Measurements from ENCODE around the gene BPNT1. TPM values are rescaled to one million over a fixed set of nuclear protein-coding genes. Genes with fewer than 3 reads are reported as not detected.
"Not testable (repeated sequence)": the region's sequence is repeated elsewhere in the genome, so short reads cannot be mapped to it uniquely, and the experiment has no call there.

Gene BPNT1
- total RNA-seq, 2 donors from 2014 or later, result 20.0 to 26.1 TPM

GRCh38 chr1:220119043-220119512 lies 29.5 kb upstream of the BPNT1 start:
- H3K27ac ChIP-seq, result no peak overlapping the region
- no peaks in the 10 kb centered on the region for H3K27me3 ChIP-seq (replicated peaks; ENCODE audit: insufficient read depth)
- H3K36me3 ChIP-seq, result no peaks in the 10 kb centered on the region
- DNase-seq (ENCODE audit: low spot score), result no peak
- no peak overlapping the region for H3K4me3 ChIP-seq
- no peaks in the 10 kb centered on the region for H3K9me3 ChIP-seq
- 79% methylated on average over 6 of the region's 6 CpGs for WGBS
- intact Hi-C loops (cut with DNase I), result no loop called here
- H3K4me1 ChIP-seq (replicated peaks), result no peaks in the 10 kb centered on the region
- no peak for TF ChIP-seq POLR2A (IDR thresholded peaks at IDR 0.05)

DNA sequence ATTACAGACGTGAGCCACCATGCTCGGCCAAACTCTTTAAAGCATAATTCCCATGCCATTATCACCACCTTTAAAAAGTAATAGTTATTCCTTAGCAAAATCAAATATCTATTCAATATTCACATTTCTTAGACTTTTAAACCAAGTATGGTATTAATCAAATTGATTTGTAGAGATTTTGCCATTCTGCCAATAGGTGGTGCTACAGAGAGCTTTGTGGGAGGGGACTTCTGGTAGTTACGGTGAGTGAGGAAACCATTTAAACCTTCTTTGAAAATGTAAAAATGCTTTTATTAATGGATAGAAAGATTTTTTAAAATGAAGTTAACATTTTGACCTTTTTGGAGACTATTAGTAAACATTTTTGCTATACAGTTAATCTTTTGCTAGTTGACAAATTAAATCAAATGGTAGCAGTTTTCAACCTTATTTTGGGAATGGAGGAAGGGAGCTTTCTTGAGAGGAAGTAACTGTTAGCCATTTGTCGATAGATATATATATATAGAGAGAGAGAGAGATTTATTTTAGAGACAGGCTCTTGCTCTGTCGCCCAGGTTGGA lies 23.6 kb upstream of the BPNT1 start:
- no peak for DNase-seq (ENCODE audit: low spot score)
- intact Hi-C loops (cut with DNase I), result no loop called here
- H3K36me3 ChIP-seq, result no peaks in the 10 kb centered on the region
- no peak overlapping the region for H3K27ac ChIP-seq
- H3K27me3 ChIP-seq (replicated peaks; ENCODE audit: insufficient read depth), result no peaks in the 10 kb centered on the region
- TF ChIP-seq POLR2AphosphoS5 (IDR thresholded peaks at IDR 0.05) (no peak), POLR2A (IDR thresholded peaks at IDR 0.05) (no peak)
- TF ChIP-seq, protein P1, sequence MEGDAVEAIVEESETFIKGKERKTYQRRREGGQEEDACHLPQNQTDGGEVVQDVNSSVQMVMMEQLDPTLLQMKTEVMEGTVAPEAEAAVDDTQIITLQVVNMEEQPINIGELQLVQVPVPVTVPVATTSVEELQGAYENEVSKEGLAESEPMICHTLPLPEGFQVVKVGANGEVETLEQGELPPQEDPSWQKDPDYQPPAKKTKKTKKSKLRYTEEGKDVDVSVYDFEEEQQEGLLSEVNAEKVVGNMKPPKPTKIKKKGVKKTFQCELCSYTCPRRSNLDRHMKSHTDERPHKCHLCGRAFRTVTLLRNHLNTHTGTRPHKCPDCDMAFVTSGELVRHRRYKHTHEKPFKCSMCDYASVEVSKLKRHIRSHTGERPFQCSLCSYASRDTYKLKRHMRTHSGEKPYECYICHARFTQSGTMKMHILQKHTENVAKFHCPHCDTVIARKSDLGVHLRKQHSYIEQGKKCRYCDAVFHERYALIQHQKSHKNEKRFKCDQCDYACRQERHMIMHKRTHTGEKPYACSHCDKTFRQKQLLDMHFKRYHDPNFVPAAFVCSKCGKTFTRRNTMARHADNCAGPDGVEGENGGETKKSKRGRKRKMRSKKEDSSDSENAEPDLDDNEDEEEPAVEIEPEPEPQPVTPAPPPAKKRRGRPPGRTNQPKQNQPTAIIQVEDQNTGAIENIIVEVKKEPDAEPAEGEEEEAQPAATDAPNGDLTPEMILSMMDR (IDR thresholded peaks at IDR 0.05), result no peak
- no peaks in the 10 kb centered on the region for H3K4me1 ChIP-seq (replicated peaks)
- H3K9me3 ChIP-seq, result no peaks in the 10 kb centered on the region
- H3K4me3 ChIP-seq, result no peak overlapping the region
- WGBS, result 78% methylated on average over 5 of the region's 5 CpGs

GRCh38 chr1:220112600-220112999 lies 23.0 kb upstream of the BPNT1 start:
- H3K27ac ChIP-seq, result not testable (repeated sequence)

DNA sequence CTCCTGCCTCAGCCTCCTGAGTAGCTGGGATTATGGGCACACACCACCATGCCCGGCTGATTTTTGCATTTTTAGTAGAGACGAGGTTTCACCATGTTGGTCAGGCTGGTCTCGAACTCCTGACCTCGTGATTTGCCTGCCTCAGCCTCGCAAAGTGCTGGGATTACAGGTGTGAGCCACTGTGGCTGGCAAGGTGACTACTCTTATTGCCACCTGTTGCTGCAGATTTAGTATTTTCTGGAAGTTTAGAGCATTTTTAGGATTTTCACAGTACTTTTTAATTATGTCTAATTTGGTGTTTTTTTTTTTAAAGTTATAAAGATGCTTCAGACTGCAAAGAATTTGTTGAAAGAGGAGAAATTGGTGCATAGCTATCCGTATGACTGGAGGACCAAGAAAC lies 20.9 kb upstream of the BPNT1 start:
- WGBS, result 95% methylated on average over 6 of the region's 6 CpGs
- H3K27me3 ChIP-seq (replicated peaks; ENCODE audit: insufficient read depth); H3K36me3 ChIP-seq; H3K4me1 ChIP-seq (replicated peaks); H3K27ac ChIP-seq; DNase-seq (ENCODE audit: low spot score); H3K4me3 ChIP-seq; H3K9me3 ChIP-seq; intact Hi-C loops (cut with DNase I): not testable (repeated sequence)

More at GRCh38 chr1:220112600-220112999, 23.0 kb upstream of the BPNT1 start:
- H3K9me3 ChIP-seq; DNase-seq (ENCODE audit: low spot score); H3K4me3 ChIP-seq; H3K27me3 ChIP-seq (replicated peaks; ENCODE audit: insufficient read depth); H3K4me1 ChIP-seq (replicated peaks); intact Hi-C loops (cut with DNase I); H3K36me3 ChIP-seq: not testable (repeated sequence)
- WGBS, result 94% methylated on average over 4 of the region's 4 CpGs

DNA sequence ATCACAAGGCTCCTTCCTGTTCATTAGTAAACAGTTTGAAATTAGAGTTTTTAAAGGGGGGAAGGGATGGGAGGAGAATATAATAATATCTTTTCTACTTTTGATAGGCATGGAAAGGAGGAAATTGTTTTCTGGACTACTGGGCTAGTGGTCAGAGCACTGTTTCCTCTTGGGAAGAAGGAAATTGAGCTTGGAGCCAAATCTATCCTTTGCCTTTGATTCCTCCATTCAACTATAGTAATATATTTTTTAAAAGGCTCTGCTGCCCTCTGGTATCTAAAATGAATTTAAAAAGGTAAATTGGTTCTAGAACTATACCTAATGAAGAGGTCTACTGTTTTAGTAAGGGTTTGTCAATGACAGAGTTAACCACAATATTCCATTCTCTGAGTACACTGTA lies 10.2 kb upstream of the BPNT1 start:
- Histone ChIP-seq H3K9me3 (no peaks in the 10 kb centered on the region), H3K4me1 (replicated peaks) (no peaks in the 10 kb centered on the region), H3K27me3 (replicated peaks; ENCODE audit: insufficient read depth) (no peaks in the 10 kb centered on the region), H3K4me3 (no peak overlapping the region), H3K27ac (no peak overlapping the region), H3K36me3 (no peaks in the 10 kb centered on the region)
- no peak for DNase-seq (ENCODE audit: low spot score)
- TF ChIP-seq, protein P1 (IDR thresholded peaks at IDR 0.05), result no peak
- TF ChIP-seq POLR2A (IDR thresholded peaks at IDR 0.05) (no peak), POLR2AphosphoS5 (IDR thresholded peaks at IDR 0.05) (no peak)
- intact Hi-C loops (cut with DNase I), result no loop called here

GRCh38 chr1:220094016-220094911 lies 4.7 kb upstream of the BPNT1 start, which contains the start of gene IARS2:
IARS2 (plus strand) TSS chr1:220094132; CDS start chr1:220094217, 85 bp downstream.
- intact Hi-C loops (cut with DNase I), result no loop called here
- no peaks in the 10 kb centered on the region for H3K9me3 ChIP-seq
- H3K27me3 ChIP-seq (replicated peaks; ENCODE audit: insufficient read depth), result no peaks in the 10 kb centered on the region
- H3K4me3 ChIP-seq, result peak within 1 kb of the TSS; percentile 93
- no peaks in the 10 kb centered on the region for H3K4me1 ChIP-seq (replicated peaks)
- TF ChIP-seq POLR2A (IDR thresholded peaks at IDR 0.05), result peak; percentile 54
- TF ChIP-seq, protein P1 (IDR thresholded peaks at IDR 0.05), result no peak
- peak; percentile 65 for TF ChIP-seq POLR2AphosphoS5 (IDR thresholded peaks at IDR 0.05)
- H3K27ac ChIP-seq, result peak within 1 kb of the TSS; percentile 90 to 94
- DNase-seq (ENCODE audit: low spot score), result peak; percentile 80
- under 1% methylated on average over 61 of the region's 73 CpGs for WGBS
- H3K36me3 ChIP-seq, result no peaks in the 10 kb centered on the region
